GM12878 (cell line): ENCODE results near the gene FPR1. TPM values are rescaled to one million over a fixed set of nuclear protein-coding genes. Genes with fewer than 3 reads are reported as not detected.

ENCODE experiments used
- ATAC-seq: fragments of 200-7000 bp; cut with Tn5 transposase; 3 replicates; pipeline ENCODE4 v1.9.1; 2020; ENCODE audit warnings: mild to moderate bottlenecking, moderate library complexity
- BruUV-seq: library from RNA; stranded (reverse); fragments of 400-500 nt; replicated peaks from 2 replicates; lab custom pipeline; 2021; lab: Mats Ljungman, UMichigan
- CTCF ChIA-PET: fragments of 300-600 bp; sonication (Branson Sonifier 250); formaldehyde crosslinking; extraction: SDS; loops from one replicate; lab custom pipeline; 2021; ENCODE audit warnings: inconsistent platforms; lab: Yijun Ruan, JAX
- POLR2A ChIA-PET: fragments of 350-600 bp; formaldehyde crosslinking; extraction: SDS; loops from one replicate; lab custom pipeline; 2021; ENCODE audit warnings: inconsistent platforms; lab: Charles Lee
- RAD21 ChIA-PET: fragments of 300-600 bp; sonication (Branson Sonifier 250); formaldehyde crosslinking; loops from one replicate; lab custom pipeline; 2023; ENCODE audit warnings: antibody characterized with exemption; ENCODE audit not compliant: unreplicated experiment; lab: Charles Lee
- SMC1A ChIA-PET: fragments of 300-600 bp; sonication (Branson Sonifier 250); formaldehyde crosslinking; loops from one replicate; lab custom pipeline; 2023; ENCODE audit not compliant: unreplicated experiment, uncharacterized antibody; lab: Charles Lee
- DNase-seq: peaks from one replicate; pipeline ENCODE4 v3.0.0-alpha.2; 2011; ENCODE audit warnings: low read depth, low spot score
- FAIRE-seq: peaks from 3 replicates; lab custom pipeline; 2011; peaks lifted over from hg19 to GRCh38; lab: Jason Lieb, UNC
- H2AFZ ChIP-seq: 2 replicates; pipeline ENCODE4 v1.6.0; 2011; ENCODE audit warnings: low read depth, low read length, control low read depth; ENCODE audit not compliant: control insufficient read depth
- H3K27ac ChIP-seq: 2 replicates; pipeline ENCODE4 v1.5.1; 2011; ENCODE audit warnings: control low read depth; ENCODE audit not compliant: control insufficient read depth, insufficient read depth
- H3K27me3 ChIP-seq, 2 experiments: replicated peaks in 1 of 2; 2 replicates each; pipeline versions ENCODE4 v1.6.0 to v1.6.1; 2011; ENCODE audit warnings: low read length in 1 of 2; ENCODE audit not compliant: control insufficient read depth in 2 of 2, insufficient read depth in 2 of 2
- H3K36me3 ChIP-seq, 2 experiments: 2 replicates each; pipeline ENCODE4 v1.5.1; 2011; ENCODE audit warnings: low read length in 1 of 2; ENCODE audit not compliant: control insufficient read depth in 2 of 2, insufficient read depth in 2 of 2
- H3K4me1 ChIP-seq: 2 replicates; pipeline ENCODE4 v1.6.1; 2011; ENCODE audit warnings: mild to moderate bottlenecking, low read length, moderate library complexity, mixed read lengths; ENCODE audit not compliant: control insufficient read depth, insufficient read depth
- H3K4me2 ChIP-seq: 2 replicates; pipeline ENCODE4 v1.6.0; 2011; ENCODE audit warnings: control low read depth; ENCODE audit not compliant: control insufficient read depth, insufficient read depth
- H3K4me3 ChIP-seq: fragments of 200-600 bp; sonication (generic); 2 replicates; pipeline ENCODE4 v1.5.1; 2016
- H3K79me2 ChIP-seq: 2 replicates; pipeline ENCODE4 v1.6.0; 2011; ENCODE audit warnings: low read length; ENCODE audit not compliant: control insufficient read depth, insufficient read depth
- H3K9ac ChIP-seq: 2 replicates; pipeline ENCODE4 v1.8.0; 2011; ENCODE audit warnings: low read length, control low read depth, mixed read lengths; ENCODE audit not compliant: control insufficient read depth, insufficient read depth
- H3K9me3 ChIP-seq: replicated peaks from 3 replicates; pipeline ENCODE4 v1.5.1; 2011; ENCODE audit warnings: mild to moderate bottlenecking, low read length; ENCODE audit not compliant: control insufficient read depth, insufficient read depth
- H4K20me1 ChIP-seq: 2 replicates; pipeline ENCODE4 v1.6.0; 2011; ENCODE audit not compliant: control insufficient read depth, insufficient read depth
- CHD4 ChIP-seq: fragments of 200-600 bp; sonication (generic); IDR thresholded peaks from 2 replicates; pipeline ENCODE4 v1.6.1; 2016; ENCODE audit warnings: mild to moderate bottlenecking
- MLLT1 ChIP-seq: fragments of 450-650 bp; IDR thresholded peaks from 2 replicates; pipeline ENCODE4 v1.6.1; 2016; ENCODE audit warnings: mild to moderate bottlenecking
- MTA3 ChIP-seq: IDR thresholded peaks from 2 replicates; pipeline ENCODE4 v1.6.1; 2012; ENCODE audit warnings: low read length, inconsistent platforms, borderline replicate concordance
- WGBS: methylation state at CpG from one replicate; pipeline ENCODE4 v1.1.6; 2016; ENCODE audit warnings: low lambda C conversion rate; ENCODE audit not compliant: insufficient replicate concordance, insufficient coverage; ENCODE audit errors: missing lambda C conversion rate; 5-methylcytosine and 5-hydroxymethylcytosine counted together
- in situ Hi-C: fragments of 300-500 bp; cut with MboI; formaldehyde crosslinking; loops from 9 replicates; pipeline ENCODE4 v1.14.3; 2018; ENCODE audit warnings: mixed read lengths
- intact Hi-C: fragments of 100-400 bp; cut with micrococcal nuclease; formaldehyde crosslinking; loops from one replicate; pipeline ENCODE4 v1.14.2; 2022; ENCODE audit not compliant: unreplicated experiment
- polyA plus RNA-seq, 11 experiments: library from polyadenylated mRNA; depleted of rRNA in 4 of 11; unstranded in 6 of 11; stranded (reverse) in 5 of 11; fragments of >200 nt; fragmentation: Nextera tagmentation in 4 of 11; fragmentation: Illumina TruSeq in 1 of 11; extraction: Ambion mirVana in 4 of 11; extraction: Trizol in 1 of 11; gene quantifications; 1 replicate in 1 of 11; 2 replicates in 10 of 11; pipeline versions ENCODE4 v1.2.1 to v1.2.3, GENCODE V29; 2011 to 2016; ENCODE audit warnings: inconsistent platforms in 2 of 11, missing spikeins in 2 of 11, low read depth in 1 of 11
- total RNA-seq, 4 experiments: library from RNA; depleted of rRNA in 3 of 4; stranded (reverse); fragments of >200 nt in 3 of 4; fragmentation: Illumina TruSeq in 1 of 4; extraction: Trizol in 1 of 4; gene quantifications; 2 replicates each; pipeline versions ENCODE4 v1.2.1 to v1.2.3, GENCODE V29; 2013 to 2021

FPR1 gene
- total and polyA plus RNA-seq, 10 of the 15 experiments (the other 5 are each of a cell fraction or from before 2014, with no cell fraction given) = not detected

- no peaks in the 10 kb centered on the region for H3K36me3 ChIP-seq
- no peak for TF ChIP-seq CHD4
- no TSS peak for BruUV-seq
- DNase-seq (no peak), ATAC-seq (no peak), FAIRE-seq (no peak)
- SMC1A ChIA-PET = no interaction called here
- no peaks in the 10 kb centered on the region for H3K27me3 ChIP-seq
- WGBS = 41% methylated on average over 3 of the region's 3 CpGs
- no peak overlapping the region for H3K4me2 ChIP-seq
- no peaks in the 10 kb centered on the region for H3K79me2 ChIP-seq
- in situ Hi-C loops = no loop called here
- RAD21 ChIA-PET = no interaction called here
- POLR2A ChIA-PET = no interaction called here
- H3K4me3 ChIP-seq = no peak overlapping the region
- H4K20me1 ChIP-seq = no peaks in the 10 kb centered on the region
- CTCF ChIA-PET = no interaction called here
- no peak overlapping the region for H2AFZ ChIP-seq
- H3K9me3 ChIP-seq = no peaks in the 10 kb centered on the region; the same call in 2 of the 3 replicates
- no peak overlapping the region for H3K27ac ChIP-seq
- no peaks in the 10 kb centered on the region for H3K4me1 ChIP-seq
- intact Hi-C loops = no loop called here
- no peak overlapping the region for H3K9ac ChIP-seq
Observed at GRCh38 chr19:51715850-51716249, 35.8 kb downstream of the FPR1 start.

GRCh38 chr19:51714848-51715247, 36.8 kb downstream of the FPR1 start:
- in situ Hi-C loops = no loop called here

More at GRCh38 chr19:51714848-51715247, 36.8 kb downstream of the FPR1 start:
- RAD21 ChIA-PET = no interaction called here
- intact Hi-C loops = no loop called here
- FAIRE-seq (no peak), DNase-seq (no peak), ATAC-seq (no peak)
- H4K20me1 ChIP-seq = no peaks in the 10 kb centered on the region
- no peaks in the 10 kb centered on the region for H3K4me1 ChIP-seq
- no peaks in the 10 kb centered on the region; the same call in 2 of the 3 replicates for H3K9me3 ChIP-seq
- WGBS = 49% methylated on average over 3 of the region's 3 CpGs
- CTCF ChIA-PET = no interaction called here
- no peak overlapping the region for H2AFZ ChIP-seq
- BruUV-seq = no TSS peak
- no peak overlapping the region for H3K4me3 ChIP-seq
- no peaks in the 10 kb centered on the region for H3K36me3 ChIP-seq
- no peak overlapping the region for H3K4me2 ChIP-seq
- SMC1A ChIA-PET = no interaction called here
- POLR2A ChIA-PET = no interaction called here
- TF ChIP-seq MTA3 (no peak), MLLT1 (peak; percentile 47; the same call in 1 of the 2 replicates)
- H3K27me3 ChIP-seq = no peaks in the 10 kb centered on the region
- H3K9ac ChIP-seq = no peak overlapping the region
- H3K79me2 ChIP-seq = no peaks in the 10 kb centered on the region
- H3K27ac ChIP-seq = no peak overlapping the region
